ENCODE results near the gene JAG2. TPM values are rescaled to one million over a fixed set of nuclear protein-coding genes. Genes with fewer than 3 reads are reported as not detected.

JAG2 gene
- polyA plus RNA-seq, 1 experiment = 0.22 TPM

GRCh38 chr14:105136401-105137322, 31.9 kb downstream of the JAG2 start:
- Histone ChIP-seq H3K9me3 (ENCODE audit: control insufficient read depth, insufficient read depth, low read length) (peaks cover 37% of the 10 kb centered on the region), H3K4me3 (ENCODE audit: low read depth, low read length) (no peak overlapping the region), H3K27ac (ENCODE audit: low read depth, low read length) (no peak overlapping the region), H3K27me3 (ENCODE audit: control insufficient read depth, insufficient read depth, low read length) (peaks cover 6% of the 10 kb centered on the region)
- POLR2A ChIA-PET = no interaction called here
- DNase-seq (ENCODE audit: low read depth, low spot score) = no peak
- CTCF ChIA-PET = no interaction called here
- TF ChIP-seq, protein P1, sequence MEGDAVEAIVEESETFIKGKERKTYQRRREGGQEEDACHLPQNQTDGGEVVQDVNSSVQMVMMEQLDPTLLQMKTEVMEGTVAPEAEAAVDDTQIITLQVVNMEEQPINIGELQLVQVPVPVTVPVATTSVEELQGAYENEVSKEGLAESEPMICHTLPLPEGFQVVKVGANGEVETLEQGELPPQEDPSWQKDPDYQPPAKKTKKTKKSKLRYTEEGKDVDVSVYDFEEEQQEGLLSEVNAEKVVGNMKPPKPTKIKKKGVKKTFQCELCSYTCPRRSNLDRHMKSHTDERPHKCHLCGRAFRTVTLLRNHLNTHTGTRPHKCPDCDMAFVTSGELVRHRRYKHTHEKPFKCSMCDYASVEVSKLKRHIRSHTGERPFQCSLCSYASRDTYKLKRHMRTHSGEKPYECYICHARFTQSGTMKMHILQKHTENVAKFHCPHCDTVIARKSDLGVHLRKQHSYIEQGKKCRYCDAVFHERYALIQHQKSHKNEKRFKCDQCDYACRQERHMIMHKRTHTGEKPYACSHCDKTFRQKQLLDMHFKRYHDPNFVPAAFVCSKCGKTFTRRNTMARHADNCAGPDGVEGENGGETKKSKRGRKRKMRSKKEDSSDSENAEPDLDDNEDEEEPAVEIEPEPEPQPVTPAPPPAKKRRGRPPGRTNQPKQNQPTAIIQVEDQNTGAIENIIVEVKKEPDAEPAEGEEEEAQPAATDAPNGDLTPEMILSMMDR (IDR thresholded peaks at IDR 0.05; ENCODE audit: low read depth, low read length) = no peak

GRCh38 chr14:105135700-105136395, 32.7 kb downstream of the JAG2 start:
- H3K4me3 ChIP-seq (ENCODE audit: low read depth, low read length) = no peak overlapping the region
- H3K9me3 ChIP-seq (ENCODE audit: control insufficient read depth, insufficient read depth, low read length) = peaks cover 30% of the 10 kb centered on the region
- peaks cover 6% of the 10 kb centered on the region for H3K27me3 ChIP-seq (ENCODE audit: control insufficient read depth, insufficient read depth, low read length)
- no peak for DNase-seq (ENCODE audit: low read depth, low spot score)
- ChIA-PET POLR2A (no interaction called here), CTCF (no interaction called here)
- TF ChIP-seq, protein P1 (IDR thresholded peaks at IDR 0.05; ENCODE audit: low read depth, low read length) = no peak
- H3K27ac ChIP-seq (ENCODE audit: low read depth, low read length) = no peak overlapping the region

GRCh38 chr14:105132921-105133654, 35.5 kb downstream of the JAG2 start:
- POLR2A ChIA-PET = no interaction called here
- DNase-seq (ENCODE audit: low read depth, low spot score) = no peak
- Histone ChIP-seq H3K27me3 (ENCODE audit: control insufficient read depth, insufficient read depth, low read length) (peaks cover 12% of the 10 kb centered on the region), H3K27ac (ENCODE audit: low read depth, low read length) (no peak overlapping the region), H3K9me3 (ENCODE audit: control insufficient read depth, insufficient read depth, low read length) (peaks cover 6% of the 10 kb centered on the region; the same call in 1 of the 2 replicates), H3K4me3 (ENCODE audit: low read depth, low read length) (no peak overlapping the region)
- CTCF ChIA-PET = no interaction called here
- TF ChIP-seq, protein P1 (IDR thresholded peaks at IDR 0.05; ENCODE audit: low read depth, low read length) = no peak

GRCh38 chr14:105131241-105131640, 37.3 kb downstream of the JAG2 start:
- POLR2A ChIA-PET = no interaction called here
- TF ChIP-seq, protein P1 (IDR thresholded peaks at IDR 0.05; ENCODE audit: low read depth, low read length) = no peak
- CTCF ChIA-PET = interaction anchor here (0.6 kb wide), 1 partner anchor 23 kb away, joined by 3 read pairs; no protein-coding TSS in a partner anchor

More at GRCh38 chr14:105131241-105131640, 37.3 kb downstream of the JAG2 start:
- no peak overlapping the region for H3K4me3 ChIP-seq (ENCODE audit: low read depth, low read length)
- H3K27ac ChIP-seq (ENCODE audit: low read depth, low read length) = no peak overlapping the region
- H3K9me3 ChIP-seq (ENCODE audit: control insufficient read depth, insufficient read depth, low read length) = peaks cover 3% of the 10 kb centered on the region; the same call in 1 of the 2 replicates
- no peak for DNase-seq (ENCODE audit: low read depth, low spot score)
- H3K27me3 ChIP-seq (ENCODE audit: control insufficient read depth, insufficient read depth, low read length) = peaks cover 18% of the 10 kb centered on the region
